Stimulated activated CD8-positive, alpha-beta memory T cell treated with anti-CD3 and anti-CD28 coated beads, Interleukin-4, amount 100 ng/mL, for 4 hours (primary cell): ENCODE measurements around the gene PEAK1.
A peak's percentile ranks its signal among the peaks of the same experiment; 100 is the strongest.
"Not testable (repeated sequence)": the region's sequence is repeated elsewhere in the genome, so short reads cannot be mapped to it uniquely, and the experiment has no call there.

ENCODE experiments used
- DNase-seq, 2 donors: peaks; one replicate each; pipeline ENCODE4 v3.0.0-alpha.2; 2020; ENCODE audit warnings: low read depth in 2 of 2, low spot score in 1 of 2

Gene PEAK1

GRCh38 chr15:77426377-77426776 is 6.5 kb upstream of the PEAK1 start:
- no peak for DNase-seq

GRCh38 chr15:77425104-77425503 is 5.2 kb upstream of the PEAK1 start:
- no peak for DNase-seq

GRCh38 chr15:77421370-77421700 is 1.4 kb upstream of the PEAK1 start:
- DNase-seq = no peak

DNA sequence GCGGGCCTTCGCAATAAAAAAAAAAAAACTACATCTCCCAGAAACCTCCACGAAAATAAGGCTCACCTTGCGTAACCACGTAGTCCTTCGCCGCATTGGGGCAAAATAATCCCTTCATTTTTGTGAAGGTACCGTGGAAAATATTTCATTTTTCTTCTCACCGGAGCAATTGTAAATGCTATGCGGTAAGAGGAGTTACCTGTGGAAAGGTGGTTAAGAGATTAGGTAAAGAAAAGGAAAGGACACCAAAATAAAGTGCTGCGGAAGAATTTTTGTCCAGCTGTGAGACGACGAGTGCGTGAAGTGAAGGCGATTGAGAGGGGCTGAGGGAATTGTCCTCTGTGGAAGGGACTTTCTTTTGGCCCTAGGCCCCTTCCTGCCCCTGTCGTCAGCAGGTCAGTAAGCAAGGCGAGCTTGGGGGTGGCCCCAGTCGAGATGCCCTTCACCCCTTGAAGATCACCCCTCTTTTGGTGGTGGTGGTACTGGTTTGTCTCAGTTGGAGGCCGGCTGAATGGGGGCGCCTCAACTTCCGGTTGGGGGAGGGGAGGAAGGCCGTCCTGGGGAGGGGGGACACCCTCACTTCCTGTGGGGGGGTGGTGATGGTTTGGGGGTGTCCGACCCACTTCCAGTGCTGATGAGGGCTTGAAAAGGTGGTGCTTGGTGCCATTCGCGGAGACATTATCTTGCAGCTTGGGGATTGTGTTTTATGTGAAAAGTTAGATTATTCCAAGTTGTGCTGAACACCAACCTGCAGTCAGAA is 886 bp upstream of the PEAK1 start, which contains the start of gene HMG20A:
TSS of gene HMG20A (plus strand) at position 279 of the 760 bp plus-strand sequence. CDS start 37,520 bp downstream, outside the sequence.
- DNase-seq = peak; percentile 25 to 38

DNA sequence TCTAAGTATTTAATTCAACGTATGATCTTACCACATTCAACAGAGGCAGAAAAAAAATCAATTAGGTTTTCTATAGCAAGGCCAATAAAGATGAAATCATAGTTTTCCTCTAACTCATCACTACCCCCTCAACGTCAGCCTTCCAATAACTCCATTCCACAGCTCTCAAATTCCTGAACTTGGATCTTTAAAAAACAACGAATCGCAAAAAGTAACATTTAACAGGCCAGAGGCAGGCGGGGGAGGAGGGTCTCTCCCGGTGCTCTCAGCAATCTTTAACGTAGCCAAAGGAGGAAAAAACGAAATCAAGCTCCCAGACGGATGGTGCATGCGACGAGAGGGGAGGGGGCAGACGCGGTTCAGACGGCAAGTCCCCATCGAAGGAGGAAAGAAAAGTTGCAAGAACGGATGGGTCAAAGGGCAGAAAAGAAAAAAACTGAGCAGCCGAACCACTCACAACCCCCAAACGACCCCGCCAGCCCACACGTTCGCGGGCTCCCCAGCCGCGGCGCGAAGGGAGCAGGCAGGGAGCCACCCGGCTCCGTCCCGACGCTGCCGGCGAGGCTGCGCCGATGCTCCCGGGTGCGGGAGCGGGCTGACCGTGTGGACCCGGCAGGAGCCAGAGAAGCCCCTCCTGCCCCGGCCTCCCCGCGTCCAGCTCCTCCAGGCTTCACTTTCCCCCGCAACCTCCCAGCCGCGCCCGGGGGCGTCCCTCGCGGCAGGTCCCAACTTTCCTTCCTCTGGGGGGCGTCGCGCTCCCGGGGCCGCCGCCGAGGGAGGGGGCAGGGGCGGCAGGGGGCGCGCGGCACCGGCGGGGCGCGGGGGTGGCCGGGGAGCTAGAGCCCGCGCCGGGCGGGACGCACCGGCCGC is 703 bp downstream of the PEAK1 start:
- peak; percentile 20 to 28 for DNase-seq

- DNase-seq = no peak
Observed at GRCh38 chr15:77418391-77418965, 1.4 kb downstream of the PEAK1 start.

GRCh38 chr15:77417602-77418001 is 2.3 kb downstream of the PEAK1 start:
- no peak for DNase-seq

DNA sequence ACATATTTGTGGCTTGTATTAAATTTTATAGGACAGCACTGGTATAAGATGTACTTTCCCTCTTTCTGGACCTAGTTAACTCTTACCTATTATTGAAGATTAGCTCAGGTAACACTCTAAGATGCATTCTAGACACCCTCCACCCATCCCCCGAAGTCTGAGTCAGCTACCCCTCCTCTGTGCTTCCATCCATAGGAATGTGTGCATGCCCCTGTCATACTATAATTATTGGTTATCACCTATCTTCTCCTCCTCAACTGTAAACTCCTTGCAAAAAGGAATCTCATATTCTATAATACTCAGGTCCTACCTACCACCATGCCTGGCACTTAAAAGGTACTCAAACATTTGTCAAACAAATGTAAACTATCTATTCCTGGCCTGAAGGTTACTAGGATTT is 3.0 kb downstream of the PEAK1 start:
- no peak for DNase-seq

DNA sequence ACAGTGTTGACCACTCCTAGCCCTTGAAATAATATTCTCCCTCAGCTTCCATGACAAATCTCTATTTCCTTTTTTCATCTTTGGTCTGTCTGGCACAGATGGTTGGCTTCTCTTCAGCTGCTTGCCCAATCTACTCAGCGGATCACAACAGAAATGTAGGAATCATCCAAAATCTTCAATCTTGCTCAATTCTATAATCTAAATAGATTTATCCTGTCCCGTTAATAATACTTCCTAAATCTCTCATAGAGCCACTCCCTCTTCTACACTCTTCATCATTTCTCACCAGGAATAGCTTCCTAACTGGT is 3.8 kb downstream of the PEAK1 start:
- DNase-seq = no peak

DNA sequence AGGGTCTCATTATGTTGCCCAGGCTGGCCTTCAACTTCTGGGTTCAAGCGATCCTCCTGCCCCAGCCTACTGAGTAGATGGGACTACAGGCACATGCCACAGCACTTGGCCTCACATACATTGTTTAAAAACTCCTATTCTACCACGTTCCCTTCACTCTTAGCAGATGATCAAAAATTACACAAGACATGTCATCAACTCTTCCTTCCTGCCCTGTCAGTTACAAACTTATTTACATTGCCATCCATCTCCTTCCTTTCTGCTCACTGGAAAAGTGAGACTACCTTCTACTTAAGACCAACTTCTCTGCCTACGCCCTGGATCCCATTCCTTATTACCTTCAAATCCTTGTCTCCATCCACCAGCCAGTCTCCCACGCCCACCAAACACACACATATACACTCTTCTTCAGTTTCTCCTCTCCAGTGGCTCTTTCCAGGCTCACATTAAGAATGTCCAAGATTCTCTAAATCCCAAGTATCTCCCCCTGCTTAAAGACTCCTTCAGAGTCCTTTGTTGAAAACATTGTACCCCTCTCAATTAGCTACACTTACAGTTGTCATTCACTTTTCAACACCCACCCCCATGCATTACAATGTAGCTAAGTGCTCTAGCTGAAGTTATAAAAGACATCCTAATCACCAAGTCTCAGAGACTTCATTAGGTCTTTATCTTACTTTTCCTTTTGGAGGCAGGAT is 4.3 kb downstream of the PEAK1 start:
- no peak for DNase-seq

- no peak for DNase-seq
Observed at GRCh38 chr15:77414789-77415442, 5.0 kb downstream of the PEAK1 start.

DNA sequence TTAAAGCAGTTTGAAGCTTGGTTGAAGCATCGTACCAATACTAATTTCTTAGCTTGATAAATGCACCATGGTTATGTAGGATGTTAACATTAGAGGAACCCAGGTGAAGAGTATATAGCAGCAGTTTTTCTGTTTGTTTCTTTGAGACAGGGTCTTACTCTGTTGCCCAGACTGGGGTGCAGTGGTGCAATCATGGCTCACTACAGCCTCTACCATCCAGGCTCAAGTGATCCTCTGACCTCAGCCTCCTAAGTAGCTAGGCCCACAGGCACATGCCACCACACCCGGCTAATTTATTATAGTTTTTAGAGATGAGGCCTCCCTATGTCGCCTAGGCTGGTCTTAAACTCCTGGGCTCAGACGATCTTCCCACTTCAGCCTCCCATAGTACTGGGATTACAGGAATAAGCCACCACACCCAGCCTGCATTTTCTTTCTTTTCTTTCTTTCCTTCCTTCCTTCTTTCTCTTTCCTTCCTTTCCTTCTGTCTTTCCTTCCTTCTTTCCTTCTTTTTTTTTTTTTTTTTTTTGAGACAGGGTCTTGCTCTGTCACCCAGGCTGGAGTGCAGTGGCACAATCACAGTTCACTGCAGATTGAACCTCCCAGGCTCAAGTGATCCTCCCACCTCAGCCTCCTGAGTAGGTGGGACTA is 6.1 kb downstream of the PEAK1 start:
- DNase-seq = no peak

DNA sequence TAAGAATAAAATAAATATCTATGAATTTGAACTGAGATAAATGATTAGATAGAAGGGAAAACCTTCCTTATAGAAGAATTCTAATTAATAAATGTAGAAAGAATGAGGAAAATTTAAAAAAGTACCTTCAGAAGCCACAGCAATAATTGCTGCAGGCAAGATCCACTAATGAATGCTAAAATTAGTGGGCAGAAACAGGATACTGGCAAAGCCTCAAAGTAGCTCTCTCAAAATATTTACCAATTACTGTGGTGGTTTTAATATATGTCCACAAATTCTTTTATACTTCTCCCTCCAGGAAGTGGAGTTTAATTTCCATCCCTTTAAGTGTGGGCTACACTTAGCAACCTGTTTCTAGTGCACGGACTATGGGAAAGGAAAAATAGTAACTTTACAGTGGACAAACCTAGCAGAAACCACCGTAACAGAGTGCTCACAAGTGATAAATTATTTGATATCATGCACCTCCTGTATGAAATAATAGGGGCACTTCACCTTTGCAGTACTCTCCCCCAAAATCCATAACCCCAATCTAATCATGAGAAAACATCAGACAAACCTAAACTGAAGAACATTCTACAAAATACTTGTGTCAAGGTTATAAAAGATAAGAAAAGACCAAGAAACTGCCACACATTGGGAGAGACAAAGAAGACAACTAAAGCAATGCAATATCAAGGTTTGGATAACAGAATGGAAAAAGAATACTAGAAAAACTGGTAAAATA is 6.8 kb downstream of the PEAK1 start:
- no peak for DNase-seq

DNA sequence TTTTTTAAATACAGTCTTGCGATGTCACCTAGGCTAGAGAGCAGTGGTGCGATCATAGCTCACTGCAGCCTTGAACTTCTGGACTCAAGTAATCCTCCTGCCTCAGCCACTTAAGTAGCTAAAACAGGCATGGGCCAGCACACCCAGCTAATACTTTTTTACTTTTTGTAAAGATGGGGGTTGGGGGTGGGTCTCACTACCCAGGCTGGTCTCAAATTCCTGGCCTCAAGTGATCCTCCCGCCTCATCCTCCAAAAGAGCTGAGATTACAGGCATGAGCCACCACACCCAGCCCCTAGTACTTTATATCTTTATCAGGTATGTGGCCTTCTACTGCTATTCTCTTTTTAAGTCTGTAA is 8.3 kb downstream of the PEAK1 start:
- no peak for DNase-seq

- DNase-seq = no peak
Observed at GRCh38 chr15:77410701-77411618, 8.9 kb downstream of the PEAK1 start.

DNA sequence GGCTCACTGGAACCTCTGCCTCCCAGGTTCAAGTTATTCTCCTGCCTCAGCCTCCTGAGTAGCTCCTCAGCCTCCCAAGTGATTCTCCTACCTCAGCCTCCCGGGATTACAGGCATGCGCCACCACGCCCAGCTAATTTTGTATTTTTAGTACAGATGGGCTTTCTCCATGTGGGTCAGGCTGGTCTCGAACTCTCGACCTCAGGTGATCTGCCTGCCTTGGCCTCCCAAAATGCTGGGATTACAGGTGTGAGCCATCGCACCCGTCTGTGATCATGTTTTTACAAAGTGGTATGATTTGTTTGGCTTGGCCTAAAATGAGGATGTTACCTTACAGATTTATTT is 9.8 kb downstream of the PEAK1 start:
- not testable (repeated sequence) for DNase-seq

- no peak for DNase-seq
Observed at GRCh38 chr15:77409259-77410156, 10.4 kb downstream of the PEAK1 start.

DNA sequence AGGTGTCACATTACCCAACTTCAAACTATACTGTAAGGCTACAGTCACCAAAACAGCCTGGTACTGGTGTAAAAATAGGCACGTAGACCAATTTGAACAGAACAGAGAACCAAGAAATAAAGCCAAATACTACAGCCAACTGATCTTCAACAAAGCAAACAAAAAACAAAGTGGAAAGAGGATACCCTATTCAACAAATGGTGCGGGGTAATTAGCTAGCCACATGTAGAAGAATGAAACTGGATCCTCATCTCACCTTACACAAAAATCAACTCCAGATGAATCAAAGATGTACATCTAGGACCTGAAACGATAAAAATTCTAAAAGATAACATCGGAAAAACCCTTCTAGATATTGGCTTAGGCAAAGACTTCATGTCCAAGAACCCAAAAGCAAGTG is 13.1 kb downstream of the PEAK1 start:
- no peak for DNase-seq
